RWPE1 (cell line): ENCODE results near the gene LCN2.
A peak's percentile ranks its signal among the peaks of the same experiment; 100 is the strongest.
"Not testable (repeated sequence)": the region's sequence is repeated elsewhere in the genome, so short reads cannot be mapped to it uniquely, and the experiment has no call there.

Experiments
- CTCF ChIA-PET: fragments of 350-600 bp; sonication (Branson Sonifier 250); formaldehyde crosslinking; extraction: SDS; loops from one replicate; lab custom pipeline; 2021; lab: Yijun Ruan, JAX
- POLR2A ChIA-PET: fragments of 400-600 bp; formaldehyde crosslinking; extraction: SDS; loops from one replicate; lab custom pipeline; 2020; ENCODE audit warnings: antibody characterized with exemption; ENCODE audit not compliant: low non-redundant PET; lab: Yijun Ruan, JAX
- DNase-seq: peaks from one replicate; pipeline ENCODE4 v3.0.0; 2012; ENCODE audit warnings: low spot score
- H3K27ac ChIP-seq: fragments of 450-650 bp; 2 replicates; pipeline ENCODE4 v1.5.1; 2017
- CTCF ChIP-seq: fragments of 450-650 bp; conservative IDR thresholded peaks from 2 replicates; pipeline ENCODE4 v1.5.1; 2017; ENCODE audit warnings: low read depth, mild to moderate bottlenecking

LCN2 gene

GRCh38 chr9:128125580-128126354 lies 23.5 kb upstream of the LCN2 start:
- ChIA-PET CTCF (interaction anchor here (0.6 to 4.2 kb wide), 7 partner anchors 8 to 100 kb away, joined by 3 to 40 read pairs (median 8); no protein-coding TSS in a partner anchor), POLR2A (interaction anchor here (0.6 to 0.7 kb wide), 4 partner anchors 57 to 126 kb away, joined by 3 read pairs; no protein-coding TSS in a partner anchor)
- peak overlapping the region; percentile 95 for H3K27ac ChIP-seq

GRCh38 chr9:128127568-128127989 lies 21.7 kb upstream of the LCN2 start, which contains the start of gene PTGES2:
PTGES2 (minus strand) TSS chr9:128127729; CDS start chr9:128127717, 12 bp downstream.
- DNase-seq, result peak; percentile 83
- CTCF ChIA-PET, result interaction anchor here (1.0 to 4.2 kb wide), 2 partner anchors 10 to 15 kb away, joined by 3 to 40 read pairs; no protein-coding TSS in a partner anchor
- H3K27ac ChIP-seq, result peak within 1 kb of the TSS; percentile 95
- POLR2A ChIA-PET, result interaction anchor here (0.6 to 2.0 kb wide), 2 partner anchors 33 to 238 kb away, joined by 4 to 7 read pairs; partner anchors contain the start of gene BBLN
- TF ChIP-seq CTCF, result no peak

More at GRCh38 chr9:128125580-128126354, 23.5 kb upstream of the LCN2 start:
- DNase-seq, result no peak
- no peak for TF ChIP-seq CTCF

GRCh38 chr9:128127990-128128835 lies 21.0 kb upstream of the LCN2 start:
- peak; percentile 94 for DNase-seq
- CTCF ChIA-PET, result interaction anchor here (0.6 to 4.2 kb wide), 4 partner anchors 10 to 173 kb away, joined by 3 to 40 read pairs (median 4); no protein-coding TSS in a partner anchor
- H3K27ac ChIP-seq, result peak overlapping the region; percentile 95
- TF ChIP-seq CTCF, result no peak
- POLR2A ChIA-PET, result interaction anchor here (0.6 to 2.0 kb wide), 6 partner anchors 8 to 239 kb away, joined by 3 to 7 read pairs (median 4); partner anchors contain the start of gene BBLN

GRCh38 chr9:128128836-128129590 lies 20.2 kb upstream of the LCN2 start:
- no peak for DNase-seq
- ChIA-PET POLR2A (interaction anchor here (0.5 to 2.0 kb wide), 5 partner anchors 13 to 163 kb away, joined by 3 to 7 read pairs (median 5); partner anchors contain the start of gene BBLN), CTCF (interaction anchor here (0.8 to 4.2 kb wide), 3 partner anchors 11 to 25 kb away, joined by 3 to 40 read pairs (median 4); no protein-coding TSS in a partner anchor)
- TF ChIP-seq CTCF, result no peak
- peak overlapping the region; percentile 95 for H3K27ac ChIP-seq

- CTCF ChIA-PET, result interaction anchor here (0.6 kb wide), 1 partner anchor 61 kb away, joined by 3 read pairs; no protein-coding TSS in a partner anchor
- TF ChIP-seq CTCF, result peak; percentile 73
- DNase-seq, POLR2A ChIA-PET, H3K27ac ChIP-seq: not testable (repeated sequence)
These were observed 19.2 kb upstream of the LCN2 start for GRCh38 chr9:128129976-128130590.

- DNase-seq, POLR2A ChIA-PET, H3K27ac ChIP-seq: not testable (repeated sequence)
- CTCF ChIA-PET, result interaction anchor here (0.6 kb wide), 1 partner anchor 60 kb away, joined by 3 read pairs; no protein-coding TSS in a partner anchor
These were observed 18.6 kb upstream of the LCN2 start for GRCh38 chr9:128130651-128131050.

- CTCF ChIA-PET, H3K27ac ChIP-seq, POLR2A ChIA-PET, DNase-seq: not testable (repeated sequence)
These were observed 17.9 kb upstream of the LCN2 start for GRCh38 chr9:128131346-128131745.

- CTCF ChIA-PET, POLR2A ChIA-PET, H3K27ac ChIP-seq, DNase-seq: not testable (repeated sequence)
These were observed 17.1 kb upstream of the LCN2 start for GRCh38 chr9:128132139-128132538.

- POLR2A ChIA-PET, DNase-seq, CTCF ChIA-PET, H3K27ac ChIP-seq: not testable (repeated sequence)
These were observed 13.7 kb upstream of the LCN2 start for GRCh38 chr9:128135561-128135960.
